Cerebellar nuclear complex (tissue), 1 donor: ENCODE results near the gene TCFL5.

ENCODE experiments used
- DNase-seq, 2 experiments: peaks; one replicate each; lab custom pipeline; 2025; lab: John Stamatoyannopoulos, UW

TCFL5 gene

DNA sequence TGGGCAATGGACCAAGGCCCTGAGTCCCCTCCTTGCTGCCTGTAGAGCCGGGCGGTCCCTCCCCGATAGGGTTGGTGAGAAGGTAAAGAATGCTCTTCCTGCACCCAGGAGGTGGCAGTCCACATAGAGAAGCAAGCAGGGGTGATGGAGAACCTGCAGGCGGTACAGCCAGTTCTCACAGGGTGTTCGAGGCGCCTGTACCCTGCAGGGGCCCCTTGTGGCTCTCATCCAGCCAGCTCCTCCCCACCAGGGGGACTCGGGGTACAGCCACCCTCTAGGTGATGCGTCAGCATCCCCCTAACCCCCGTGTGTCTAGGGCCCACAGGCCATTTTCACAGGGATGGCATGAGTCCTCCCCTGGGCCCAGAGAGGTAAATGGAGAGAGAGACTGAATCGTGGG is 49.9 kb downstream of the TCFL5 start:
- no peak for DNase-seq

DNA sequence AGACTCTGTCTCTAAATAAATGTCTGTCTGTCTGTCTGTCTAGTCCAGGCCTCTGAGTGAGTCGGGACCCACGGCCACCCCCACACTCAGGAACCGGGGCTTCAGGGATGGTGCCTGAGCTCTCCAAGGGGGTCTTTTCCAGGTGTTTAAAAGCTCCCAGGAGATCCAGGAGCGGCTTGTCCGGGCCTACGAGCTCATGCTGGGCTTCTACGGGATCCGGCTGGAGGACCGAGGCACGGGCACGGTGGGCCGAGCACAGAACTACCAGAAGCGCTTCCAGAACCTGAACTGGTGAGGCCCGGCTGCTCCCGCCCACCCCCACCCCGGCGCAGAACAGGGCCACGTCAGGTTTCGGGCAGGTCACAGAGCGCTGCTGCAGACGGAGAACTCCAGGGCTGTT is 50.3 kb downstream of the TCFL5 start:
- no peak for DNase-seq

DNA sequence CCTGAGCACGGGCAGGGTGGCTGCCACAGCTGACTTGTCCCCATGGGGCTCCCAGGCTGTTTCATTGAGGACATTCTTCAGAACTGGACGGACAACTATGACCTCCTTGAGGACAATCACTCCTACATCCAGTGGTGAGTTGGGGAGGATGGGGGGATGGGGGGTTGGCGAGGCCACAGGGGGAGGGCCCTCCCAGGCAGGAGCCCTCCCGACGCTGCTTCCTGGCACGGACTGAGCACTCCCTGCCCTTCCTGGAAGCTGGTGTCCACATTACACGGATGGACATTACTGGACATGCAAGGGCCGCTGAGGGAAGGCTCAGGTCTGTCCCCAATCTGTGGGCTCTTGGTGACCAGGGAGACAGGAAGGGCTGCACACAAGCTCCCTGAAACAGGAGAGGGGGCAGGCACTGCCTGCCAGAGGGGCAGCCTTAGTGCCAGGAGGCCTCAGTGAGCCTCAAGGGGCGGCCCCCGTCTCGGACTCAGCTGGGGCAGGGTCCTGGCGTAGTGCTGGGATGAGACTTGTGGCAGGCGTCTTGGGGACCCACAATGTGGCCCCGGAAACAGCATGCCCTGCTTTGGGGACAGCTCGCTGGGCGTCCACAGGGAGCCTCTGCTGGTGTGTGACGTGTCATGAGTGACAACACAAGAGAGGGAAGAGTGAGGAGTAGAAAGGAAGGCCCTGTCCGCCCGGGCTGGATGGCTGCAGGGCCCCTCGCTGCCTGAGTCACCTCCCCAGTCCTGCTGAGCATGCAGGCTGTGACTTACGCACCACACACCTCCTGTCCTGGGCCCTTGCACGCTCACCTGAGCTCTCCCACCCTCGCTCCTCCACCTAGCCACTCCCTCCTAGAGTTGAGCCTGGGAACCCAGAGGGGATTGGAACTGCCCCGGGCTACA is 51.8 kb downstream of the TCFL5 start:
- DNase-seq = no peak

DNA sequence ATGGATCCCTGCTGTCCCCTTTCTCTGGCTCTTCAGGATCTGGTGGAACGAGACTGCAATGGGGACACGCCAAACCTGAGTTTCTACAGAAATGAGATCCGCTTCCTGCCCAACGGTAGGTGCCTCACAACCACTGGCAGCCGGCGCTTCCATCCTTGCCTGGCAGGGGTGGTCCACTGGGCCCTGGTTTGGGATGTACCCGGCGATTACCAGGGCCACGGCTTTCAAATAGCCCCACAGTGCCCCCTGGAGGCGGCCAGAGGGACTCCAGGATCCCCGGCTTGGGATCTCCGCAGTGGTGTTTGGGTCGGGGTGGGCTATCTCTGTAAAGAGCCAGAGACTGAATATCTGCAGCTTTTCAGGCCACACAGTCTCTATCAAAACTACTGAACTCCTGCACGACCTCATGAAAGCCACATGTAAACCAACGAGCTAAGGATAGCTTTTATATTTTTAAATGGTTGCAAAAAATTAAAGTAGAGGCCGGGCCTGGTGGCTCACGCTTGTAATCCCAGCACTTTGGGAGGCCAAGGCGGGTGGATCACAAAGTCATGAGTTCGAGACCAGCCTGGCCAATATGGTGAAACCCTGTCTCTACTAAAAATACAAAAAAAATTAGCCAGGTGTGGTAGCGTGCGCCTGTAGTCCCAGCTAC is 53.3 kb downstream of the TCFL5 start:
- peak in 1 of 2 experiments; percentile 15 for DNase-seq

DNA sequence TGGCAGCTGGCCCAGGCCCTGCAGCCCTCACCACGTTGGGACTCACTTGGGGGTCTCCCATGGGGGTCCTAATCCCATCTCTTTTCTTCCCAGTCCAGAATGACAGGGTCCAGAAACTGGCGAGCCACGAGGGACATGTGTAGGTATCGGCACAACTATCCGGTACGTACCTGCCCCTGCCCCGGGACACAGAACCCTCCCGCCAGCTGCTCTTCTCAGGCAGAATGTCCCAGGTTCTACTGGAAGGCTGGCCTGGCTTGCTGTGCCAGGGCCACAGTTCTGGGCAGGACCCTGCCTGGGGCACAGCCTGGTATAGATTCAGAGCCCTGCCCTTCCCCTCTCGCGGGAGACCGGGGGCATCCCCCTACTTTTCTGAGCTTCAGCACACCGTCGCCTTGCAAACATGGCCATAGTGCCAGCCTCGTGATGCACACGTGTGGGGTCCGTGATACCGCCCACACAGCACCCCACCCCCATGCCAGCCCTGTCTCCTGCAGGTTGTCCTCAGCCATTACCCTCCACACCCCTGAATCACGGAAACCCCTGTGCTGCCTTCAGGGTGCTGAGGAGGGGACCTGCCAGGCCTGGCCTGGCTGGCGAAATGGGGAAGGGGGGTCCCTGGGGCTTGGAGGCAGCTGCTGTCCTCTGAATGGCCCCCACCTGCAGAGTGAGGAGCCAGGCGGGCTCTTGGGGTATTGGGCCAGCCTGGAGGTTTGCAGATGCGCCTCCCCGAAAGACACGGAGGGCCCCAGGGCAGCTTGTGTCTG is 54.0 kb downstream of the TCFL5 start:
- no peak for DNase-seq

DNA sequence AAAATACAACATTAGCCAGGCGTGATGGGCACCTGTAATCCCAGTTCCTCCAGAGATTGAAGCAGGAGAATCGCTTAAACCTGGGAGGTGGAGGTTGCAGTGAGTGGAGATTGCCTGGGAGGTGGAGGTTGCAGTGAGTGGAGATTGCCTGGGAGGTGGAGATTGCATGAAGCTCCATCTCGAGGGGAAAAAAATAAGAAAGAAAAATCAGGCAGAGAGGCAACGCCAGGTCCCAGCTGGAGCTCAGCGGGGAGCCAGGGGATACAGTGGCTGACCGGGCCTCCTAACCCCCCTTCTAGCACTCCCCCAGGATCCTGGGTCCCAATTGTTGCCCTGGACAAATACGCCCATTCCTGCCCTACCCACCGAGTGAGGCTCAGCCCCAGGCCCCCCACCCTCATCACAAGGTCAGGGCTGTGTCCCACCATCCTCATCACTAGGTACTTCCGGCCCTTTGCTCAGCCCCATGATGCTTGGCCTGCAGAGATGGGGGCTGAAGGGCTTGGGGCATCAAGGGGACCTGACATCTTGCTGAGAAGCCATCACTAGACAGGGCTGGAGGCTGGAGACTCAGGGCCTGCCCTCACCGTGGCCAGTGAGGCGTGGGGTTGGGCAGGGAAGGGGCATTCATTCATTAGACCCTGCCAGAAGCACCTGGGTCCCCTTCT is 55.1 kb downstream of the TCFL5 start:
- no peak for DNase-seq

DNA sequence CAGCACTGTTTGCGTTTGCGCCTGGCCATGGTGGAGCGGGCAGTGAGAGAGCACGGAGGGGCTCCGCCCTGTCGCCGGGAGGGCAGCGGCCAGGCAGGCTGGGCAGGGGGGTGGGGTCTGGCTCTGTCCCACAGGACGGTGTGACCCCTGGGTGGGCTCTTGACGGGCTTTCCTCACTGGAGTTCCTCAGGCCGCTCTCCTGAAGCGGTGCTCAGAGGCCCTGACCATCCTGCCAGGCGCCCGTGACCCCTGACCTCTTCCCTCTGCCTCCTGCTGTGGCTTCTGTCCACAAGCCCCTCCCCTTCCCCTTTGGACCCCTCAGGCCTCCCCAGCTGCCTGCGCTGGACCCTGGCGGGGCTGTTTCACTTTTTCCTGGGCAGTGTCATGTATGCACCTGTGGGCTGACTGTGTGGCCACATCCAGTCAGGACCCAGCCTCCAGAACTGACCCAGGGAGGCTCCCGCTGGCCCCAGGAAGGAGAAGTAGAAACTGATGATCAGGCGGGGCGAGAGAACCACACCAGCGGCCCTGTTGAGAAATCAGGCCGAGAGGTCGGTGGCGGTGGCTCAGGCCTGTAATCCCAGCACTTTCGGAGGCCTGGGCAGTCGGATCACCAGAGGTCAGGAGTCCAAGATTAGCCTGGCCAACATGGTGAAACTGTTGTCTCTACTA is 55.8 kb downstream of the TCFL5 start:
- no peak for DNase-seq

DNA sequence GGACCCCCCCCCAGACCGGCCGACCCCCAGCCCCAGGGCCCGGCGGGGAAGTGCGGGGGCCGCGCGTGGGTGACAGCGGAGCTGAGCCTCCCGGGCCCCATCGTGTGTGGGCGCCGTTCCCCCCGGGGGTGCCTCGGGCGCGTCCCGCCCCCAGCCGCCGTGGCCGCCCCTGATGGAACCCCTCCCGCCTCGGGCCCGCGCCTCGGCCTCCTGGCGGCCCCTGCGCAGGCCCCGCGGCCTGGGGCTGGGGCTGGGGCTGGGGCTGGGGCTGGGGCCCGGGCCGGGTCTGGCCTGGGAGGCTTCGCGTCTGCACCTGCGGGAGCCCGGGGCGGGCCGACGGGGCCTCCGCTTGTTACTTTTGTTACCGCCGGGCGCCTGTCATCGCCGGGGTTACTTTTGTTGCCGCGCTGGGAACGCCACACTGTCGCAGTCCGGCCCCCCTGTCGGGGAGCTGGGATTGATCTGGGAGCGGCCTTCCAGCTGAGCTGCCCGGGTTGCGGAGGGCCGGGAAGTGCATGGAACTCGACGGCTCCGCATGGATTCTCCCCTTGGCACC is 56.4 kb downstream of the TCFL5 start:
- no peak for DNase-seq

DNA sequence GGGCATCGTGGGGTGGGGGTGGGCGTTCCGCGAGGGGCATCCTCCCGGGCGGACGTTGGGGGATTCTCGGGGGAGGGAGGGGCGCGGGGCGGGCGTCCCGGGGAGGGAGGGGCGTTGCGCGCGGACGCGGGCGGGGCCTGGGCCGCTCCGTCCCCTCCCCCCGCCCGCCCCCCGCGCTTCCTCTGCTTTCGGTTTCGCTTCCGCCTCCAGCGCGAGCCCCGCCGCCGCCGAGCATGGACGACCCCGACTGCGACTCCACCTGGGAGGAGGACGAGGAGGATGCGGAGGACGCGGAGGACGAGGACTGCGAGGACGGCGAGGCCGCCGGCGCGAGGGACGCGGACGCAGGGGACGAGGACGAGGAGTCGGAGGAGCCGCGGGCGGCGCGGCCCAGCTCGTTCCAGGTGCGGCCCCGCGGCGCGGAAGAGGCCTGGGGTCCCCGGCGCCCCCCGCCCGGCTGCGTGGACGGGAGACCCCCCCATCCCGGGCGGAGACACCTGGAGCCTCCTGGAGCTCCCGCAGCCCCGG is 56.9 kb downstream of the TCFL5 start, which contains the start of gene OGFR:
Gene OGFR, plus strand, starts transcription at position 209 of the 528 bp plus-strand sequence. Its CDS starts 25 bp downstream, at position 234.
- no peak for DNase-seq

DNA sequence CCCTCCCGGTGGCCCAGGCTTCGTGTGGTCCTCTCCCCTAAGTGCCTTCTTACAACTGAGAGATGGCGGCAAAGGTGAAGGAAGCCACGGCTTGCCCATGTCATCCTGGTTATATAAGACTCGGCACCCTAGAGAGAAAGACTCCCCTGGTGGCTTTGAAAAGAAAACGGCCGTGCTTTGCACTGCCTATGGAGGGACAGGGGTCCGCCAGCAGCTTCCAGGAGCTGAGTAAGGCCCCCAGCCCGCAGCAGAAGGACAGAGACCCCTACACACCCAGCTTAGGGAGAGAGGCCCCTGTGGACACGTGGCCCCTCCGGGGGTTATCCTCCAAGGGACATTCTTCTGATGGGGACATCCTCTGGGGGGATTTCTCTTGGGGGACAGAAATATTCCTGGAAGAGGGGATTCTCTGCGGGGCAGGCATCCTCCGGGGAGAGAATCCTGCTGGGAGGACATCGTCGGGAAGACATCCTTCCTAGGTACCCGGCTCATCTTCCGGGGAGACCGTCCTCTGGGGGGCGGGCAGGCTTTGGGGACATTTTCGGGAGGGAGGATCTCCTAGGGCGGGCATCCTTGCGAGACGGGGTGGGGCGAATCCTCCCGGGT is 57.5 kb downstream of the TCFL5 start:
- DNase-seq = no peak

DNA sequence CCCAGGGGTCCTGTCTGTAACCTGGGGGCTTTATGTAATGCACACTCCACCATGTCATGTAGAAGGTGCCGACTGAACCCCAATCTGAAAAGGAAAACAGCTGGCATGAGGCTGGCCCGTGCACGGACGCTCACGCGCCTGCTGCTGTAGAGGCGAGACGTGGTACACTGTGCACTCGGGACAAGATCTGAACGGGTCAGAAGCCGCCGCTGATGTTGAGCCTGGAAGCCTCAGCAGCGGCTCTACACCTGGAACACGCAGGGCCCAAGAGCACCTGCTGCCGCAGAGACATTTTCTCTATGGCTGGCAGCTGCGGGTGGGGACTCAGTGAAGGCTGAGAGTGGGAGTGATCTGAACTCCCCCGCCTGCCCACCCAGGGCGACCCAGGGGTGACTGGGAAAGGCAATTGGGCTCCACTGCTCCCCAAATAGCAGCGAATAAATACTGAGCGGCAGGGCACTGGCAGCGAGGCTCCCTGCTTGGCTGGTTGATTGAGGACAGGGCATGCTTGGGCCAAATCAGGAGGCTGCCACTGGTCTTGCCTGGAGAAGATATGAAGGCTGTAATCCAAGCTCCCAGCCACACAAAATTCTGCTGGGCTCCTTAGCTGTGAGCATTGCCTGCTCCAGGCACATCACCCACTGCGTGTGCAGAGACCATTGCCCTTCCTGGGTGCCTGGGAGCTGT is 59.5 kb downstream of the TCFL5 start:
- DNase-seq = peak in 1 of 2 experiments; percentile 9

DNA sequence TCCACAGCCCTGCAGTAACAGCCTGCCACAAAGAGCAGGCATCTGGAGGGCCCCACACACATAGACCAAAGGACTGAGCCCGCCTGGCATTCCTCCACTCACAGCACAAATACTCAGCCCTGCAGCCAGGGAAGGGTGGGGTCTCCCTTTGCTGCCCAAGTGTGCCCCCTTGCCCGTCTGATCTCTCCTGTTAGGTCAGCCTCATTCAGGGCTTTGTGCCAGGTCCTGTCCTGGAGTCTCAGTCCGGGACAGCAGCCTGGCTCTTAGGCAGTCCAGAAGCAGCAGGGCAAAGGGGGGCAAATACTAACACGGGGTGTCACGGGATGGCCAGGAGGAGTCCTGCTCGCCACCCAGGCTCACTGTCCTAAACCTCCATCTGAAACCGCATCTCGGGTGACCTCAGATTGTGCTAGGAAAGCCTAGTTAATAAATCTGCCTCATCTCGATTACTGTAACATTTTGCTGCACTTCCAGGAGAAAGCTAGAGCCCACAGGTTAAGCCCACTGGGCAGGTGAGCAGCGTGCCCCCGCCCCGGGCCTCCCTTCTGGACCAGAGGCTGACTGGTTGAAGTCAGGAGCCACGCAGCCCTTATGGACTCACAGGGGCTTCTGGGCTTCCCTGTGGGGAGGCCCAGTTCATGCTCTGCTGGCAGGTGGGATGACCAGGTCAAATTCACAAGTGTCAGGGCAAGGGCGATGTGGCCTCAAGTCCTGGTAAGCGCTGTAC is 60.2 kb downstream of the TCFL5 start:
- DNase-seq = no peak

DNA sequence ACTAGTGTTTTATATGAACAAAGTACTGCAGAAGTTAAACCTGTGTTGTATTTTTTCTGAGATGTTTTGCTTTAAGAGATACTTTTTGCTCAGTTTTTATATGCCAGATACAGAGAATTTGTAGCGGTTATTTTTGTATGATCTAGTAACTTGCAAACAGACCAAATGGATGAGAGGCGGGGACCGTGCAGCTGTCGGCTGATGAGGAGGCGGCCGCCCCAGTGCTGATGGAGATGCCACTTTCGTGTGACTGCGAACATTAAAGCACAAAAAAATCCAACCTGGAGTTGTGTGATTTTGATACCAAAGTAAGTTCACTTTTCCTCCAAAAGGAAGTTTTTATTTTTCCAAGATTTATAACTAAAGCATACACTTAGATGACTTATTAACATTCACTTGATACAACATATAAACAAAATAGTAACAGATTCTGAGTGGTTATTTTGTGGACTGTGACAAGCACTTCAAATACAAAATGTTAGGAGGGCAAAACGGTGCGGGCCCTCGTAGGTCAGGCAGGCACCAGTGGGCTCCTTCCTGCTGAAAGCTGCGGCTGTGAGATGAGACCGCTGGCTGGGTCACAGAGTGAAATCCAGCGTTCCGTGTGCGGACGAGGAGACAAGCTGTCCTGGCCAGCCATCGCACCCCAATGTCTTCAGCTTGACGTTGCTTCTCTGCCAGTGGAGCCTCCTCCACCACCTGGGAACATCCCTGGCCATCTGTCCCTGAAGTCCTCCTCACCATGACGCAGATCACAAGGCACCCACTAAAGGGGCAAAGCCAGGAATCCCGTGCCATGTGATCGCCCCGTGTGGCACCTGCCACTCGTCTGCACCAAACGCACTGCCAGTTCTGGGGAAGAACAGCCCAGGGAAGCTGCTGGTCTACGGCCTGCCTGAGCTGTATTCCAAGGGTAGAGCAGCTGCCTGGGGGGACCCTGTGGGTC is 61.0 kb downstream of the TCFL5 start:
- no peak for DNase-seq

DNA sequence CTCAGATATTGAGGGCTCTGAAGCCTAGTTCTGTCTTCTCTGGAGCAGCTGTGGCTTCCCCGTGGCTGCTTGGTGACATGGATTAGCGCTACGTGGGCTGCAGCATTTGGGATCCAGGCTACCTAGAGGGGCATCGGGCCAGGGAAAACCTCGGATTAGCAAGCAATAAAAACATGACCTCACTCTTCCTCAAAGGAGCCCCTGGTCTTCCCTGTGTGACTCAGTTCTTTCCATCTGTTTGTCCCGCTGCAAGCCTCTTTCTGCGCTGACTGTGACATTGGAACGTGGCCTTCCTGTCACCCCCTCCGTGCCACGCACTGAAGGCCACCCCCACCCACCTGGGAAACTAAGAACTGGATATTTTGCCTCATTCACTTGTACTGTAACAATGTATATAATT is 61.7 kb downstream of the TCFL5 start:
- no peak for DNase-seq

DNA sequence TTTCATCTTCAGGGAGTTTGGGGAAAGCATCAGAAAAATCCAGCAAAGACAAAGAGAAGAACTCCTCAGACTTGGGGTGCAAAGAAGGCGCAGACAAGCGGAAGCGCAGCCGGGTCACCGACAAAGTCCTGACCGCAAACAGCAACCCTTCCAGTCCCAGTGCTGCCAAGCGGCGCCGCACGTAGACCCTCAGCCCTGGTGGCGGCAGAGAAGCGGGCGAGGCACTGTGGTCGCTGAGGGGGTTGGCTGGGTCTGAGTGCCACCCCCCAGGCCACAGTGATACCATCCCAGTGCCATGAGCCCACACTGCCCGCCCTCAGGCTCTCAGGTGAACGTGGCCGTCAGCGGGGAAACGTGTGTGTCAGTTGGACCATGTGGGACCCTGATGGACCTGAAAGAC is 62.2 kb downstream of the TCFL5 start:
- DNase-seq = no peak

DNA sequence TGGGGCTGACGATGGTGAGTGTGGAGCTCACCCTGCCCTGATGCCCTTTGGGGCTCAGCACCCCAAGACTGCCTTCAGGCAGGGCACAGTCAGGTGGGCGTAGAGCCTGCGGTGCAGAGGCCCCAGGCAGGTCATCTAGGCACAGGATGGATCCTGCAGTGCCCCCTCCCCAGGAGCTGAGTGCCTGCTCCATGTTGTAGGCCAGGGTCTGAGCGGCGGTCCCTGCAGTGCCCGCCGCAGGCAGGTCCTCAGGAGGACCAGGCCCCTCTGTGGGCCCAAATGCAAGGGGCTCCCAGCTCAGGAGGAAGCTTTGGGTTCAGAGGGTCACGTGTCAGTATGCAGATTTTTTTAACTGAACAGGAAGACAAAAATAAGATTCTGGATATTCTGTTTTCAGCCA is 62.6 kb downstream of the TCFL5 start:
- no peak for DNase-seq

DNA sequence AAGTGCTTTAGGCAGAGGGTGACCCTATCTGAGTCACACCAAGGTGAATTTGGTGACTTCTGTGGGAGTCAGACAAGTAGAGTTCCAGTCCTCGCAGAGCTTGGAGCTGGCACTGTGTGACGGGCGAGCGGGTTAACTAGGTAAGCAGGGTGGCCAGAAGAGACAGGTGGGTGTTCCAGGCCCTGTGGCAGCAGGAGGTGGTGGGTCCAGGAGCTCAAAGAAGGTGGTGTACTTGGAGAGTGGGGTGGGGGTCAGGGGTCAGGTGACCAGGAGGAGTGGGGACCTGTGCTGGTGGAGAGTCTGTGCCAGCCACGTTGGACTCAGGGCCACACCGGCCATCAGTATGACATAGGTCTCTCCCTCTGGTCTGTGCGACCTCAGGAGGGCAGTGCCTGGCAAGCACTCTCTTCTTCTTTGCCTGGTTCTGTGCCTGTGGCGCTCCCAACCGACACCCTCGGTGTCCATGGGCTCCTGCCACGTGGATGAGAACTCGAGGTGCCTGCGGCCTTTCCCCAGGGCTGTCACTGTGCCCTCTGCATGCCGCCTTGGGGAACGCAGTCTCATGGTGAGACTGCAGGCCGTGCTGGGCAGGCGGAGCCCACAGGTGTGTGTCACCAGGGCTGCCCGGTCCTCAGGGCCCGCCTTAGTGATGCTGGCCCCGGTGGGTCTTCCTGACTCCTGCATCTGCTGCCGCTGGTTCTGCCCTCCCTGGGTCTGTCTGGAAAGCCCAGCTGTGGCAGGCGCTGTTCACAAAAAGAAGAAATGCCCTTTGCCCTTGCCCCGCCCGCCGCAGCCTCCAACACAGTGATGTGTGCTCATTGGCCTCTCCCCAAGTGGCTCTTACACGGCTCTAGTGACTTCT is 63.7 kb downstream of the TCFL5 start:
- no peak for DNase-seq
